Amygdala (tissue), 56 donors: ENCODE measurements around the gene JAK3.

Source experiments
- DNase-seq, 56 donors: peaks; one replicate each; lab custom pipeline; 2025; lab: John Stamatoyannopoulos, UW

The JAK3 gene

DNA sequence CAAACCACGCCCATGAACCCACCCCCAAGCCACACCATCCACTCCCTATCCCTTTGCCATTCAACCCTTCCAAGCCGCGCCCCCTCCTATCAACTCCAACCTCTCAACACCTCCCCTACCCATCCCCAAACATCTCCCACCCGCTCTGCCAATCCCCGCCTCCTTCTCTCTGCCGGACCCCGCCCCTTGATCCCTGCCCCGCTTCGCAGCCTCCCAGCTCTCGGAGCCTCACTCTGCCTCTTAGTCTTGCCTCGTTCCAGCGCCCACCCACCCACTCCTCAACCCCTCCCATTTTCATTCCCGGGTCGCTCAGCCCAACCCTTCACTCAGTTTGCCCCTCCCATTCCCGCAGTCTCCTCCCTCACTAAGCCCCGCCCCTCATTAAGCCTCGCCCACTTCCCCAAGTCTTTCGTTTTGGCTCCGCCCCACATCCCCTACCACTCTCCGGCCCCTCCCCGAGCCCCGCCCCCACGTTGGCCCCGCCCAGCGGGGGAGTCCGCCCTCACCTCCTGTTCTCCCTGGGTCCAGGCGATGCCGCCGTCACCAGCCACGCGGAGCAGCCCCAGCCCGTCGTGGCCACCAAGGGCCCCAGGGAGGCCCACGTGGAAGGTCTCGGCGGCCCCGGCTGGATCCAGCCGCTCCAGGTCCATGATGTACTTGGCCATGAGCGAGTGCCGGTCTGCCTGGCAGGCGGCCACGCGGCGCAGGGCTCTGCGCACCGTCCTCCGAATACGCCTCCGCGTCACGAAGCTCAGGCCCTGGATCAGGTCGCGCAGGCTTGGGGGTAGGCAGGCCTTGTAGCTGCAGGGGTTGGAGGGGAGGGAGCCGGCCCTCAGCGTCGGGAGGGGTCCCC lies 5.7 kb downstream of the JAK3 start:
- DNase-seq: peak in 48 of 56 donors; percentile 7 to 79 (median 50)

DNA sequence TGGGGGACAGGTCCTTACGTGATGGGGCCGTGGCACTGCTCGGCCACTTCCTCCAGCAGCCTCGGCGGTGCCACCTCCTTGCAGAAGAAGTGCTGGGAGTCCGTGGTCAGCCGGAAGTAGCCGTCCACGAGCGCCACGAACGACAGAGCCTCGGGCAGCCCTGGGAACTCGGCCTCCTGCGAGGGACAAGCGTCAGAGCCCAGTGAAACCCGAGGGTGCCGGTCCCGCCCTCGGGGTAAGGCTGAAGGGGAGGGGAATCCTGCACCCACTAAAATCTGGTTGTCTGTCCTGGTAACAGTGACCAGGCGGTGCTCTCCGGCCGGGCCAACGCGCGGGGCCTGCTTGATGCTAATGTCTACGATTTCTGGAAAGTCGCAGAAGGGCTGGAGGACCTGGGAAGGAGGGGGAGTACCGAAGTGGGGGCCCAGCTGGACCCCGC lies 6.4 kb downstream of the JAK3 start:
- DNase-seq: no peak

DNA sequence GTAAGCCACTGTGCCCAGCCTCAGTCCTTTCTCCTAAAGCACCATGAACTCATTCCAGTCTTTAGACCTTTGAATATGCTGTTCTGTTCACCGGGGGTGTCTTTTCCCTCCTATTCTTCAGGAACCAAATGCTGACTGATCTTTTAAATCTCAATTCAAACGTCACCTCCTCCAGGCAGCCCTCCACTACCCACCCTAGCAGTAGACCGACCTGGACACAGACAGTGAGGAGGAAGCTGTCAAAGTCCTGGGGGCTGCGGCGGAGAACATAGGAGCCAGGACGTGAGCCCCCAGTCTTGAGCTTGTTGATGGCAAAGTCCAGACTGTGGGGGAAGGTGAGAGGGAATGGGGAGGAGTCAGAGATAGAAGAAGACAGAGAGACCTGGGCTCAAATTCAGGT lies 7.8 kb downstream of the JAK3 start:
- DNase-seq: no peak

DNA sequence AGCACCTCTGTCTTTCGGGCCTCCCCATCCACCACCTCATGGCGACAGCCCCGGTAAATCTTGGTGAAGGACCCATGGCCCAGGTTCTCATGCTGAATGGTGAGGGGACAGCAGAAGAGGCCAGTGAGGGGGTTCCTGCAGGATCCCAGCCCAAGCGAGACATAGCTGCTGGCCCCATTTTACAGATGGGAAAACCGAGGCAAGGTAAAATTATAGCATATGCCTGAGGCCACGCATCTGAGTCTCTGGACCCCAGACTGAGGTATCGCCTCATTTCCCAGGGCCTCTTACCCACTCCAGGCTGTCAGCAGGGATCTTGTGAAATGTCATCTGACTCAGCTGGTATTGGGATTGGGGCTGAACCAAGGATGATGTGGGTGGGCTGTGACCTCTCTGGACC lies 9.8 kb downstream of the JAK3 start:
- no peak for DNase-seq

DNA sequence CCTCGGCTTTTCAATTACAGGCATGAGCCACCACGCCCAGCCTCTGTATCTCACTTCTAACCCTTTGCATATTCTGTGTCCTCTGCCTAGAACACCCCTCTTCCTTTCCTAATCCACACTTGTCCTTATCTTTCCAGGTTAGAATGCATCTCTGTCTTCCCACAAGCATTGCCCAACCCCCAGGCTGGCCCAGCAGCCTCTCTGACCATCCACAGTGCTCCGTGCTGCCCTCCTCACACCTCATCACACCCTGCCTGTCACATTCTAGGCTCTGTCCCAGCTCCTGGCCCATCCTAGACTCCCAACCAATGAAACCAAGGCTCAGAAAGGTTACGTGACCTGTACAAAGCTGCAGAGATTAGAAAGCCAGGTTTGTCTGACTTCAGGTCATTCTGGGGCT lies 11.3 kb downstream of the JAK3 start:
- no peak for DNase-seq

DNA sequence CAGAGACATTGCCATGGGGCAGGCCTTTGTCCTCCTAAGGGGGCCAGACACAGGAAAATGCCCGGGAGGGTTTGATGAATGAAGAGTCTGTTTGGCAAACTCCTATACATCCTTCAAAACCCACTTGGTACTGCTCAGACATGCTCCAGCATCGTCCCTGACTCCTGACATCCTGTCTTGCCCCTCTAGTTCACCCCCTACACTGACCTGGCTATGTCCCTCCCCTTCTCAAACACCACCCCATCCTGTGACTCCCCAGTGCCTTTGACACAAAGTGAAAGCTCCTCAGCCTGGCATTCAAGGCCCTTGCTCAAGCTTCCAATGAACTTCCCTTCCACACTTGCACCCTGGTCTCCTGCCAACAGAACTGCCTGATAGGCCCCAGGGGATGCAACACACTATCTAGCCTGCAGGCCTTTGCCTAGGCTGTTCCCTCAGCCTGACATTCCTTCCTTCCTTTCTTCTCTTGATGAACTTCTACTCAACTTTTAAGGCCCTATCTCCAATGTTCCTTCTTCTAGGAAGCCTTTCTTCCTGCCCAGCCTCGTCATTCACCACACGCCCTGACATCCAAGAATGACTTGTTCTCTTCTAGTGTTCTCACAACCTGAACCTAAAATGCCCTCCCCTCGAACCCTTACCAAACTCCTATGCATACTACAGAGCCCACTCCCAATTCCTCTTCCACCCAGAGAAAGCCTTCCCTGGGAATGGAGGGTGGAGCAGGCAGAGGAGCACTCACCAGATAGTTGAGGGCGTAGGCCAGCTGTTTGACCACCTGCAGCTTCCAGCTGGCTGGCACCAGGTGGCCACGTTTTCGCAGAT lies 12.4 kb downstream of the JAK3 start:
- DNase-seq: no peak

DNA sequence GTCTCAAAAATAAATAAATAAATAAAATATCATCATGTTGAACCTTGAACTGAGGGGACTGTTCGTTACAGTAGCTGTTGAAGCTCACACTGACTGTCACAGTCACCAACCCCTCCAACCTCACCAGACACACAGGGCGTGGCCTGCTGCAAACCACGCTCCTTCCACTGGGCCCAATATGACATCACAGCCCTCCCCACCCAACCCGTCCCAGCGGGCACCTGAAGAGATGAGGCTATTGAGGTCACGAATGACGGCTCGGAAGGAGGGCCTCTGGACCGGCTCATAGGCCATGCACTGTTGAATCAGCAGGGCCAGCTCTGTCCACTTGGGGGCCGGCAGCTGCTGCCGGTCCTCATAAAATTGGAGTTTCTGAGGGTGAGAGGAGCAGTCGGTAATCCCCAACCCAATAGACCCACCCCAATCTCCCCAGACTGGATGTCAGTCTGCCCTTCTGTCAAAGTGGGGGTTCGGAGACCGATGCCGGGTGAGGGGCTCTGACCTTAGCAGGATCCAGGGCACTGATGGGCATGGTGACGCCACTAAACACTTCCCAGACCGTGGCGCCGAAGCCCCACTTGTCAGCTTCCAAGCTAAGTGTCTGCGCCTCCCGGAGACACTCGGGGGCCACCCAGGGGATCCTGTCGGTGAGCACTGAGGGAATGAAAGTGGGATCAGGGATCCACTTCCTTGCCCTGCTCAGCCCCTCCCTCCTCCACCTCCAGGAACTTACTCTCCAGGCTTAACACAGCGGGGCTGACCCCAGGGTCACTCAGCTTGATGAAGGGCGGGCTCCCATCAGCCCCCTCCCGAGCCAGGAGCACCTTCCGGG lies 13.2 kb downstream of the JAK3 start:
- no peak for DNase-seq

DNA sequence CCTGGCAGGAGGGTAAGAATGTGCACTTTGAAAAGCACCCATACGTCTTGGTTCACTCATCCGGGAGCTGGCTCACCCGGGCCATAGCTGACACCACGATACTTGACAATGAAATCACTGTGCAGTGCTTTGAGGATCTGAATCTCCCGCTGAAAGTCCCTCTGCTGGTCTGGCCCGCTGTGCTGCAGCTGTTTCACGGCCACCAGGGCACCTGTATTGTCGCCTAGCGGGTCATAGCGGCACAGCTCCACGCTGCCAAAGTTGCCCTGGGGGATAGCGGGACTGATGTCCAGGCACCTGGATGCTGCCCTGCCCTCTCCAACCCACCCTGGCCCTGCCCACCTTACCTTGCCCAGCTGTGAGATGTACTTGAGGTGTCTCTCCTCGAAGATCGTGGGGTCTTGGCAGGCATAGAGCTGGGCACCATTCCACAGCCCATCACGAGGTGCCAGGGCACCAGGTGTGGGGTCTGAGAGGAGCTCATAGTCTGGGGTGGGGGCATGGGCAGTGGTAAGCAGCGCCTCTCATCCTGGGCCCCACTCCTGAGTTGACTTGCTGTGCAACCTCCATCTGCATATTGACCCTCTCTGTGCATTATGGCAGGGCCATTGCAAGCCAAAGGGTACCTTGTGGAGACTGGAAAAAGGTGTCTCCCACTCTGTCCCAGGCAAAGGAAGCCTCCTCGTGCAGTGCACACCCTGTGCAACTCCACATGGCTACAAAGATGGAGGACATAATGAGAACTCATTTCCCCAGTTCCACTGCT lies 15.2 kb downstream of the JAK3 start:
- DNase-seq: no peak

DNA sequence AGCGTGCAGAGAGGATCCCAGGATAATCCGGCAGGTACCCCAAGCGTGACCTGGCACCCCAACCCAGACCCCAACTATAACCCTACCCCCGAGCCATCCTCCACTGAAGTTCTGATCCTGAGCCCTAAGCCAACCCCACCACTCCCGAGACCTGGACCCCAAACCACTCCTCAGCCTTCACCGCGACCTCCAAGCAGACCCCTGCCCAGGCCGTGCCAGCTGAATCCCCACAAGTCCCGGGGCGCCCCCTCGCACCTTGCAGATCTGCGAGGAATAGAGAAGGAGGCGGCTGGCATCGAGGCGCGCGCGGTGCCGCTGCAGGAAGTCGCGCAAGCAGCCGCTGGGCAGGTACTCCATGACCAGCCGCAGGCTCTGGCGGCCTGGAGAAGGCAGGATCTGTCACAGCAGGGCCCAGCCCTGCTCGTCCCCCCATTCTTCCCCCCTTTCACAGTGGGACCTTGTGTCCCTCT lies 16.3 kb downstream of the JAK3 start:
- peak in 3 of 56 donors; percentile 2 to 19 (median 13) for DNase-seq

DNA sequence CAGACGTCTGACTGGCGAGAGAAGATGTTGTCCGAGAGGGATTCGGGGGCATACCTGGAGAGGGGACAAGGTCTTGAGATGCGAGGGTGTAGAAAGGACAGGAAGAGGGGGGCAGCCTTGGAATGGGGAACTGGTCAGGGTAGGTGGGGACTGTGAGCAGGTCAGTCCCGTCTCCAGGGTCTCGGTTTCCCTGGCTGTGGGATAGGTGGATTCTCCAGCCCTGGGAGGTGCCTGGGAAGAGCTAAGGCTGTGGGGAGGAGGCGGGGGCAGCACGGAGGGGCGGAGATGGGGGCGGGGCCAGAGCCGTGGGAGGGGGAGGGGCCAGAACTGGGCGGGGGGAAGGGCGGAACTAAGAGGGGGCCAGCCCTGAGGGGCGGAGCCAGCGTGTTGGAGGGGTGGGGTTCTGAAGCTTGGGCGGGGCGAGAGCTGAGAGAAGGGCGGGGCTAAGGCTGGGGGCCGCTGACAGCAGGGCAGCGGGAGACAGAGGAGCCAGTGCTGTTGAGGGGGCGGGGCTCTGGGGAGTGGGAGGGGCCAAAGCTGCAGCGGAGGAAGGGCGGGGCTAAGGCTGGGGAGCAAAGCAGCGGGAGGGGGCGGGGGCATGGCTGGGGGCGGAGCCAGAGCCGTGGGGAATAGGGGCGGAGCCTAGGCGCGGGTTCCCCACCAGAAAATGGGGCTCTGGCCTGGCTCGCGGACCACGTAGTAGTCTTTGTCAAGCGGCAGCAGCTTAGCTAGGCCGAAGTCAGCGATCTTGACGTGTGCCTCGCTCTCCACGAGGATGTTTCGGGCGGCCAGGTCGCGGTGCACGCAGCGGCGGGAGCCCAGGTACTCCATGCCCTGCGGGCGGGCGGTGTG lies 17.0 kb downstream of the JAK3 start:
- peak in 50 of 56 donors; percentile 7 to 91 (median 71) for DNase-seq

DNA sequence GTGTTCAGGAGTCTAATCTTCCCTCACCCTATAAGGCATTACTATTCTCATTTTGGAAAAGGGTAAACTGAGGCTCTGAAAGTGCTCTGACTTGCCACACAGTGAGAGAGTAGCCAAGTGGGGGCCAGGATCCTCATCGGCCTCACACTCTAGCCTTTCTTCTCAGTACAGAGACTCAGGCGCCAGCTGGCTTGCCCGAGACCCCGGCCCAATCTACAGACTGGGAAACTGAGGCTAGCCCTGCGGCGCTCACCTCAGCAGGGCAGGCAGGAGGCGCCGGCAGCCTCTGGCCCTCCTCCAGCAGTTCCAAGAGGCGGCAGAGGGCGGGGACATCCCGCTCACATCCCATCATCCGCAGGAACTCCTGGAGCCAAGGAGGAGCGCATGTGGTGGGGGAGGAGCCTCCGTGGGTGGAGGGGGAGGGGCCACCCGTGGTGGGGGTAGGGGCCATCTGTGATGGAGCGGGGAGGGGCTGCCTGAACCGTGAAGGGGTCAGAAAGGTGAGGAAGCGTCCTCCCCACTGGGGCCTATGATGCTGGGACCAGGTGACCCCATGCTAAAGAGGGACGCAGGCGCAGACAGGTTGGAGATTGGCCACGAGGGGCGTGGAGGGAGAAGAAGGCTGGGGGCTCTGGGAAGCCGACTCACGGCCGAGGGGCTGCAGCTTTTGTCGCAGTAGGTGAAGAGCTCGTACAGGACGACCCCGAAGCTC lies 17.8 kb downstream of the JAK3 start:
- peak in 30 of 56 donors; percentile 2 to 71 (median 27) for DNase-seq

DNA sequence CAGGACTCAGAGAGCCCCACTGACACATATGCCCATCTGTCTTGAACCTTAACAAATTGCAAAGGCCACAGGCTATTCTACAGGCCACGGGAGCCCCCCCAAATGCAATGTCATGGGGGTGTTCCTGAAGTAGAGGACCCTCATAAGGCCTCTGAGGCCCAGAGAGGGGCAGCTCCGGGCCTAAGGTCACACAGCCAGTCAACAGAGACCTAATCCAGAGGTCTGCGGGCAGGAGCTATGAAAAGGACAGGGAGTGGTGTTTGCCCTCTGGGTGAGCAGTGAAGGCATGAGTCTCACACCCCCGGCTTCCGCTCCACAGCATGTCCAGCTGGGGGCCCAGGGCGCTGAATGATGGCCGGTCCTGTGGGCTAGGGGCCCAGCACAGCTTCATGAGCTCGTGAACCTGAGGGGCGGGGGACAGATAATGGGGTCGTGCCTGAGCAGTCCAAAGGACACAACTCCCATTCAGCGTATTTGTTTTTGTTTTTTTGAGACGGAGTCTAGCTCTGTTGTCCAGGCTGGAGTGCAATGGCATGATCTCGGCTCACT lies 21.2 kb downstream of the JAK3 start:
- DNase-seq: no peak

DNA sequence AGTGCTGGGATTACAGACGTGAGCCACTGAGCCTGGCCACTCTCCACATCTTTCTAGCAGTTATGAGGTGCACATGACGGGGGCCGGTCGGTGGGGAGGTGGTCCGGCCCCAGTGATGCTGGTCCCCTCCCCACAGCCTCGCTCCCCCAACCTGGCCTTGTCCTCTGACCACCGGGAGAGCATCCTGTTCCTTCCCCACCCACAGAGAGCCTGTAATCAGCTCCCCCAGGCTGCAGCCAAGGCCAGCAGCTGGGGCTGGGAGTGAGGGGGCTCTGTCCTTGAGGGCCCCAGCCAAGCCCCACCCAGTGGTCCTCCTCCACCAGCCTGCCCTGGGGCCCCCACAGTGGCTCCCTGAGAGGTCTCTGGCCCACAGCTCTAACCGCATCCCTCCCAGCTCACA lies 23.4 kb downstream of the JAK3 start:
- DNase-seq: no peak

DNA sequence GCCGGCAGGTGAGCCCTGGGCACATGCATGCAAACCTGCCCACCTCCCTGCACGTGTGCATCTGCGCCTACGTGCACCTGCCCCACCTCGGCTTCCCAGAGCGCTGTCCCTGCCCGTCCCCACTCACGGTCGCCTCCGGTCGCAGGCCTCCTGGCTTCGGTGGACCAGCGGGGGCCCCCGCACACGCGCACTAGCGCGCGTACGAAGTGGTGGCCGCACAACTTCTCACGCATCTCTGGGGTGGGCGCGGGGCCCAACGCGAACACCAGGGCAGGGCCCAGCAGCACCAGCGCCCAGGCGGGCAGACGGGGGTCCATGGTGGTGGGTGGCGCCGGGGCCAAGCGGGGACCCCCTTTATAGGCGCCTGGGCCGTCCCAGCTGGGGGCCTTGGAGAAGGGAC lies 26.6 kb downstream of the JAK3 start, which contains the start of gene INSL3:
TSS of gene INSL3 (minus strand) at position 330 of the 400 bp plus-strand sequence. CDS start at position 317, 13 bp downstream.
- no peak for DNase-seq

DNA sequence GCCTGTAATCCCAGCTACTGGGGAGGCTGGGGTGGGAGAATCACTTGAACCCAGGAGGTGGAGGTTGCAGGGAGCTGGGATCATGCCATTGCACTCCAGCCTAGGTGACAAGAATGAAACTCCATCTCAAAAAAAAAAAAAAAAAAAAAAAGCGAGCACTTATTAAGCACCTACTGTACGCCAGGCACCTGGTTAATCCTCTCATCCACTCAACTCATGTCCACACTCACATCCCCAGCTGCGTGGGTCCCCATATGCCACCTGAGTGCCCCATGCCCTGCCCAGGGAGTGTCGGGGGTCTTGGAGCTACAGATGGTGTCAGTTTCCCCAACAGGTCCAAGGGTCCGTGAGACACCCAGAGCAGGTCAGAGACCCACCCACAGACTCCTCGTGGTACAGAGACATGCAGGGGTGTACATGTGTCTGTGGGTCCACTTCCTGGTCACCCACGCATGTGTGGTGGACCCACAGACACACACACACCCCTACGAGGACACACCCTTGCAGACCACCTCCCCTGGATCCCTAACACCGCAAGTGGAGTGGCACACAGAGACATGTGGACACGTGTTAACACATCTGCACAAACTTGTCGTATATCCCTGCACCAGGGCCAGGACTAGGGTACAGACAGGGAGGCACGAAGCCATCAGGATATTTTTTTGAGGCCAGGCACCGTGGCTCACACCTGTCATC lies 30.0 kb downstream of the JAK3 start:
- no peak for DNase-seq

DNA sequence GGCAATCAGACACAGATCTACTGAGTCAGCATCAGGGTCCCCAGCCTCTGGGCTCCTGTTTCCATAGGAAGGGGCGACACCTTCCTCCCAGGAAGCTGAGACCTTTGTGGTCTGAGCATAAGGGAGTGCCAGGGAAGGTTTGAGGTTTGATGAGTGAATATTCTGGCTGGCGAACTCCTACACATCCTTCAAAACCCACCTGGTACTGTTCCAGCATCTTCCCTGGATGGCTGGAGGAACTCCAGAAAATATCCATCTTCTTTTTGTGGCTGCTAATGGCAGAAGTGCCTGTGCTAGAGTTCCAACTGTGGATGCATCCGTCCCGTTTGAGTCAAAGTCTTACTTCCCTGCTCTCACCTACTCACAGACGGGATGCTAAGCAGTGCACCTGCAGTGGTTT lies 35.7 kb downstream of the JAK3 start:
- DNase-seq: no peak

DNA sequence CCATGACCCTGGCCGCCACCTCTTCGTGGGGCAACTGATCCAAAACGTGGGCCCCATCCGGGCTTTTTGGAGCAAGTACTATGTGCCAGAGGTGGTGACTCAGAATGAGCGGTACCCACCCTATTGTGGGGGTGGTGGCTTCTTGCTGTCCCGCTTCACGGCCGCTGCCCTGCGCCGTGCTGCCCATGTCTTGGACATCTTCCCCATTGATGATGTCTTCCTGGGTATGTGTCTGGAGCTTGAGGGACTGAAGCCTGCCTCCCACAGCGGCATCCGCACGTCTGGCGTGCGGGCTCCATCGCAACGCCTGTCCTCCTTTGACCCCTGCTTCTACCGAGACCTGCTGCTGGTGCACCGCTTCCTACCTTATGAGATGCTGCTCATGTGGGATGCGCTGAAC lies 36.1 kb downstream of the JAK3 start:
- DNase-seq: no peak
